Retinal pigment epithelial cell (primary cell): ENCODE data around the gene IFI27L1.

ENCODE experiments used
- DNase-seq: peaks from one replicate; pipeline ENCODE4 v3.0.0-alpha.2; 2010; ENCODE audit warnings: low read depth
- H3K4me3 ChIP-seq: 2 replicates; pipeline ENCODE4 v1.5.1; 2011; ENCODE audit warnings: mild to moderate bottlenecking, low read length, control low read depth, moderate library complexity
- CTCF ChIP-seq: conservative IDR thresholded peaks from 2 replicates; pipeline ENCODE4 v1.5.1; 2011; ENCODE audit warnings: low read depth, low read length, control low read depth, inconsistent platforms

IFI27L1 gene

GRCh38 chr14:94079891-94080620, 1.1 kb upstream of the IFI27L1 start:
- no peak for DNase-seq
- TF ChIP-seq CTCF, result no peak
- peak overlapping the region; percentile 97 for H3K4me3 ChIP-seq

GRCh38 chr14:94081386-94081820, 293 bp downstream of the IFI27L1 start:
- H3K4me3 ChIP-seq, result peak overlapping the region; percentile 97
- DNase-seq, result no peak
- TF ChIP-seq CTCF, result no peak

- H3K4me3 ChIP-seq, result no peak overlapping the region
- no peak for TF ChIP-seq CTCF
- no peak for DNase-seq
Measured at GRCh38 chr14:94087891-94088290, 6.8 kb downstream of the IFI27L1 start.

- no peak for TF ChIP-seq CTCF
- no peak overlapping the region for H3K4me3 ChIP-seq
- no peak for DNase-seq
Measured at GRCh38 chr14:94088516-94088915, 7.4 kb downstream of the IFI27L1 start.

GRCh38 chr14:94089479-94089878, 8.4 kb downstream of the IFI27L1 start:
- no peak for TF ChIP-seq CTCF
- H3K4me3 ChIP-seq, result no peak overlapping the region
- DNase-seq, result no peak

GRCh38 chr14:94093418-94093817, 12.3 kb downstream of the IFI27L1 start:
- DNase-seq, result no peak
- no peak for TF ChIP-seq CTCF
- H3K4me3 ChIP-seq, result no peak overlapping the region

GRCh38 chr14:94097091-94097490, 16.0 kb downstream of the IFI27L1 start:
- TF ChIP-seq CTCF, result no peak
- no peak overlapping the region for H3K4me3 ChIP-seq
- DNase-seq, result no peak
